ENCODE measurements around the gene NPHP4.
"Not testable (repeated sequence)": the region's sequence is repeated elsewhere in the genome, so short reads cannot be mapped to it uniquely, and the experiment has no call there.

Gene NPHP4

GRCh38 chr1:5927506-5928370 is 64.5 kb downstream of the NPHP4 start:
- DNase-seq: no peak

GRCh38 chr1:5926686-5927435 is 65.4 kb downstream of the NPHP4 start:
- DNase-seq: no peak

- DNase-seq: not testable (repeated sequence)
Observed at GRCh38 chr1:5922700-5923330, 69.4 kb downstream of the NPHP4 start.

GRCh38 chr1:5921671-5922070 is 70.6 kb downstream of the NPHP4 start:
- no peak for DNase-seq

GRCh38 chr1:5921129-5921528 is 71.1 kb downstream of the NPHP4 start:
- DNase-seq: no peak

- no peak for DNase-seq
Observed at GRCh38 chr1:5920201-5920600, 72.0 kb downstream of the NPHP4 start.

- no peak for DNase-seq
Observed at GRCh38 chr1:5918275-5918649, 74.0 kb downstream of the NPHP4 start.

GRCh38 chr1:5917591-5918274 is 74.5 kb downstream of the NPHP4 start:
- no peak for DNase-seq

- DNase-seq: no peak
Observed at GRCh38 chr1:5917281-5917590, 75.0 kb downstream of the NPHP4 start.

- no peak for DNase-seq
Observed at GRCh38 chr1:5916572-5917280, 75.5 kb downstream of the NPHP4 start.

- DNase-seq: peak in 1 of 2 donors; percentile 44
Observed at GRCh38 chr1:5915587-5916571, 76.3 kb downstream of the NPHP4 start.

- DNase-seq: no peak
Observed at GRCh38 chr1:5914676-5915365, 77.4 kb downstream of the NPHP4 start.

GRCh38 chr1:5913876-5914275 is 78.3 kb downstream of the NPHP4 start:
- no peak for DNase-seq

- no peak for DNase-seq
Observed at GRCh38 chr1:5913078-5913845, 79.0 kb downstream of the NPHP4 start.

- DNase-seq: no peak
Observed at GRCh38 chr1:5911871-5912271, 80.4 kb downstream of the NPHP4 start.

GRCh38 chr1:5911157-5911556 is 81.1 kb downstream of the NPHP4 start:
- no peak for DNase-seq

- DNase-seq: no peak
Observed at GRCh38 chr1:5910666-5911065, 81.6 kb downstream of the NPHP4 start.

GRCh38 chr1:5910276-5910620 is 82.0 kb downstream of the NPHP4 start:
- DNase-seq: no peak

GRCh38 chr1:5909576-5910275 is 82.5 kb downstream of the NPHP4 start:
- no peak for DNase-seq

Measured in CD4-positive, alpha-beta T cell treated with Interleukin-4 for 1 hour (primary cell).